ENCODE data around the gene OSBP2. TPM values are rescaled to one million over a fixed set of nuclear protein-coding genes. Genes with fewer than 3 reads are reported as not detected.

The OSBP2 gene
- total RNA-seq, 2 experiments from 2014 or later = 2.3 to 2.9 TPM

DNA sequence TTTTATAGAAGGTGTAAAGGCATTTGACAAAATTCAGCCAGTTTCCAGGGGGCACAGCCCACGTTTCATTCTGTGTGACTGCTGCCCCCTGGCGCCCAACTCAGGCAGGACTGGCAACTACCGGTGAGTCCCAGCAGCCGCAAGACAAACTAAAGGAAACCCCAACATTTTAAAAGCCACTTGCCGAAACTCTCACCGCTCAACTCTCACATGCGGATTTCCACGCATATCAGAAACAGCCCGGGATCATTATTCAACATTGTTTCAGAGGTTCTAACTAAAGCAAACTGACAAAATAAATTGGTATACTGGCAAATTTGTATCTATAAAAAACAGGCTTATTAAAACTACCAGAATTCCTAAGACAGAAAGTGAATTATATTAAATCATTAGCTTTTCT, 225.7 kb downstream of the OSBP2 start:
- CTCF ChIA-PET = interaction anchor here (0.6 to 4.6 kb wide), 27 partner anchors 8 to 1333 kb away, joined by 3 to 60 read pairs (median 4); partner anchors contain the start of genes TCN2 and TUG1
- Mint-ChIP-seq H3K9me3 (peaks cover under 1% of the 10 kb centered on the region), H3K4me1 (ENCODE audit: low read depth) (peaks cover 12% of the 10 kb centered on the region), H3K27ac (peak overlapping the region; percentile 3), H3K36me3 (peaks cover 5% of the 10 kb centered on the region), H3K27me3 (no peaks in the 10 kb centered on the region), H3K4me3 (peak overlapping the region; percentile 40)
- POLR2A ChIA-PET = interaction anchor here (1.5 kb wide), 1 partner anchor 164 kb away, joined by 5 read pairs; no protein-coding TSS in a partner anchor
- peak; percentile 87 for DNase-seq
- intact Hi-C loops (cut with micrococcal nuclease) = loop anchor here (1.0 kb wide), 2 partner anchors 157 to 286 kb away; no protein-coding TSS in a partner anchor

DNA sequence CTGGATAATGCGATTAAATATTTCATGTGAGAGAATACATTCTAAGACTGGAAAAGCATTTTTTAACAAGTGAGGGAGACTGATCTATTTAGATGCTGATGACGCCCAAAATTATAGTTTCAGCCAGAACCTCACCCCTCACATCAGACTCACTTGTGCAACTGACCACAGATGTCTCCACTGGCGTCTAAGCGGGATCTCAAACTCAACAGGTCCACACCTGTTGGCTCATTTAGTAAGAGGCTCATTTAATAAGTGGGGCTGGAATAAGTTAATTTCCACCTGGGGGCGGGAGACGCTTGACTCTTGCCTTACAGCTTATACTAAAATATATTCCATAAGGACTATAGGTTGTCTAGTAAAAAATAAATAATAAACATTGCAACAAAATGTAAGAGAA, 226.4 kb downstream of the OSBP2 start:
- CTCF ChIA-PET = interaction anchor here (0.7 to 4.6 kb wide), 15 partner anchors 9 to 288 kb away, joined by 3 to 60 read pairs (median 5); partner anchors contain the start of gene TUG1
- DNase-seq = no peak
- POLR2A ChIA-PET = interaction anchor here (1.2 to 1.5 kb wide), 2 partner anchors 20 to 164 kb away, joined by 3 to 5 read pairs; no protein-coding TSS in a partner anchor
- peak overlapping the region; percentile 76 for H3K27ac Mint-ChIP-seq
- H3K4me3 Mint-ChIP-seq = peak overlapping the region; percentile 72
- H3K36me3 Mint-ChIP-seq = peaks cover 6% of the 10 kb centered on the region
- peaks cover 12% of the 10 kb centered on the region for H3K4me1 Mint-ChIP-seq (ENCODE audit: low read depth)
- intact Hi-C loops (cut with micrococcal nuclease) = no loop called here
- H3K27me3 Mint-ChIP-seq = no peaks in the 10 kb centered on the region
- no peaks in the 10 kb centered on the region for H3K9me3 Mint-ChIP-seq

DNA sequence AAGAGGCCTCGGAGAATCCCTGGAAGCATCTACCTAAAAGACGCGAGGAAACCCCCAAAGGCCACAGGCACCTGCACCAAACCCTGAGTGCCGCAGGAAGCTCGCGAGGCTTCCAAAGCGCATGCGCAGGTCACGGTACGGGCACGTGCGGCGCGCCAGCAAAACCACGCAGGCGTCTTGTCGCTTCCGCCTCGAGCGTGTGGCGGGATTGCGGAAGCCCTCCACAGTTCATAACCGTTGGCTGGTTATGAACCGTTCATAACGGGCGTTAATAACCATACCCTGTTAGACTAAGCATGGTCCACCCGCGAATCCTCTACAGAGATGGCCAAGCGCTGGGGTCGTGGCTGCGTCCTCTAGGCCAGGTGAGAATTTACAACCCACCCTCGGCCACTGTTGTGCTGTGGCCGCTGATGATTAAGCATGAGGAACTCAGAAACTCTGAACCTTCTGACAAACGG, 227.5 kb downstream of the OSBP2 start:
- Mint-ChIP-seq H3K4me3 (peak overlapping the region; percentile 72), H3K4me1 (ENCODE audit: low read depth) (peaks cover 12% of the 10 kb centered on the region), H3K27me3 (no peaks in the 10 kb centered on the region), H3K27ac (peak overlapping the region; percentile 76), H3K9me3 (no peaks in the 10 kb centered on the region), H3K36me3 (peaks cover 10% of the 10 kb centered on the region)
- ChIA-PET POLR2A (interaction anchor here (0.7 to 1.2 kb wide), 3 partner anchors 19 to 160 kb away, joined by 3 read pairs; partner anchors contain the start of genes MORC2 and TUG1), CTCF (interaction anchor here (0.8 to 4.6 kb wide), 6 partner anchors 10 to 167 kb away, joined by 3 to 60 read pairs (median 6); partner anchors contain the start of gene TUG1)
- intact Hi-C loops (cut with micrococcal nuclease) = no loop called here
- peak; percentile 84 for DNase-seq

DNA sequence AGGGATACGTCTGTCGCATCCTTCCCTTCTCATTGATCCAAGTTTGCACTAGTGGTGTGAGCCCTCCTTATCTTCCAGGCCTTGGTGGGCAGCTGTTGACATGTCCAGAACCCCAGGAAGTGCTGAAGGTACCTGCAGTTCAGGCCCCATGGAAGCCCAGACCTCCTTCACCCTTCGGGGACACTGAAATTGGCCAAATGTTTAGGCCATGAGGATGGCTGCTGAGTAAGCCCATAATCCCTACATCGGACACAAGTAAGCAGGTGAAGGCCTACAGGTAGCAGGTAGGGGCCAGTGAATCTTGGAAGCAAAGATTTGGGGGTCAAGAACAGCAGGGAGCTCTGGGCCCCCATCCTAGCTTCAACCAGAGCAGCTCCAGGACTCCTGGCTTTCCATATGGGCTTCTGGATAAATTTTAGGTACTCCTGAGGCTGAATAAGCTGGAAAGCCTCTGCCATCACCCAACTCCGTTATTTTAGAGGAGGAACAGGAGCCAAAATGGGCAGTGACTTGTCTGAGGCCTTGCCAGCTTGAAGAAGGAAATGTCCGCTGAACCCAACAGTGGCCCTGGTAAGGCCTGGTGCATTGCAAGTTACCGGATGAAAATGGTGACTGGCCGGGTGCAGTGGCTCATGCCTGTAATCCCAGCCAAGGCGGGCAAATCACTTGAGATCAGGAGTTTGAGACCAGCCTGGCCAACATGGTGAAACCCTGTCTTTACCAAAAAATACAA, 228.7 kb downstream of the OSBP2 start:
- H3K4me3 Mint-ChIP-seq = no peak overlapping the region
- H3K27ac Mint-ChIP-seq = no peak overlapping the region
- CTCF ChIA-PET = interaction anchor here (0.9 to 2.3 kb wide), 4 partner anchors 9 to 290 kb away, joined by 3 to 8 read pairs (median 3); no protein-coding TSS in a partner anchor
- intact Hi-C loops (cut with micrococcal nuclease) = no loop called here
- DNase-seq = no peak
- POLR2A ChIA-PET = no interaction called here
- no peaks in the 10 kb centered on the region for H3K27me3 Mint-ChIP-seq
- no peaks in the 10 kb centered on the region for H3K9me3 Mint-ChIP-seq
- H3K36me3 Mint-ChIP-seq = peaks cover 16% of the 10 kb centered on the region
- peaks cover 12% of the 10 kb centered on the region for H3K4me1 Mint-ChIP-seq (ENCODE audit: low read depth)

DNA sequence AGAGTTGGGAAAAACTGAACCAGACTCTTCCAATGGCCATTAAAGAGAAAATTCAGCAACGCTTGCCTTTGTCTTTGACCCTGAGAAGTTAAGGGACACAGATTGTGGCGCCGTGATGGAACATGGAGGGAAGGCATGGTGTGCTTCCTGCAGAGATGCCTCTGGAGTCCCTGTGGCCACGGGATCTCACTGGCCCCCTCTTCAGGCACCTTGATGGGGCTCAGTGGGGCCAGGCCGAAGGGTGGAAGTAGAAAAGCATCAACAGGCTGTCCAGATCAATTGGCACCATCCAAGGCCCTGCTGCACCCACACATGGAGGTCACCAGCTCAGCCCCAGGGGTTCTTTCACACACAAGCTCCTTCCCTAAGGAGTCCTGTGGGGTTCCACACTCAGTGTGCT, 231.0 kb downstream of the OSBP2 start:
- CTCF ChIA-PET = interaction anchor here (1.0 kb wide), 1 partner anchor 170 kb away, joined by 3 read pairs; no protein-coding TSS in a partner anchor
- peaks cover 10% of the 10 kb centered on the region for H3K4me1 Mint-ChIP-seq (ENCODE audit: low read depth)

DNA sequence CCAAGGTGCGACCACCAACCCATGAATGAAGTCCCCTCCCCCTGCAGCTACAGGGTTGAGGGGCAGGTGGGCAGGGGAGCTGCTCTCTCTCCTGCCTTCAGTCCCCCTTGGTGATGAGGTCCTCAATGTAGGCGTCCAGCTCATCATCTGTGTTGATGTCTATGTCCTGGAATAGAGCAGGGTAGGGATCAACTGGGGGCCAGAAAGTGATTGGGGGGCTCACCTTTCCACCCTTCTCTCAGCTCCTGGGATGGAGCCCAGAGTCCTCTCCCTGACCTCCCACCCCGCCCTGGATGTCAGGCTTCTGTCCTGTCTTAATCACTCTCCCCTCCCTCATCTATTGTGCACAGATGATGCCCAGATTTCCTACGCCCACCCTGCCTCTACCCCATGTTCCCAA, 232.0 kb downstream of the OSBP2 start:
- ChIA-PET POLR2A (interaction anchor here (1.1 kb wide), 1 partner anchor 158 kb away, joined by 3 read pairs; no protein-coding TSS in a partner anchor), CTCF (interaction anchor here (0.6 to 1.0 kb wide), 3 partner anchors 164 to 292 kb away, joined by 3 to 4 read pairs (median 3); no protein-coding TSS in a partner anchor)
- no peak for DNase-seq
- Mint-ChIP-seq H3K36me3 (peaks cover 30% of the 10 kb centered on the region), H3K9me3 (no peaks in the 10 kb centered on the region), H3K27ac (no peak overlapping the region), H3K4me3 (no peak overlapping the region), H3K4me1 (ENCODE audit: low read depth) (peaks cover 9% of the 10 kb centered on the region), H3K27me3 (no peaks in the 10 kb centered on the region)
- intact Hi-C loops (cut with micrococcal nuclease) = no loop called here

More for the DNA sequence above, 231.0 kb downstream of the OSBP2 start:
- Mint-ChIP-seq H3K36me3 (peaks cover 23% of the 10 kb centered on the region), H3K9me3 (no peaks in the 10 kb centered on the region), H3K27ac (no peak overlapping the region), H3K4me3 (no peak overlapping the region), H3K27me3 (no peaks in the 10 kb centered on the region)
- POLR2A ChIA-PET = interaction anchor here (1.1 kb wide), 1 partner anchor 159 kb away, joined by 3 read pairs; no protein-coding TSS in a partner anchor
- intact Hi-C loops (cut with micrococcal nuclease) = no loop called here
- no peak for DNase-seq

DNA sequence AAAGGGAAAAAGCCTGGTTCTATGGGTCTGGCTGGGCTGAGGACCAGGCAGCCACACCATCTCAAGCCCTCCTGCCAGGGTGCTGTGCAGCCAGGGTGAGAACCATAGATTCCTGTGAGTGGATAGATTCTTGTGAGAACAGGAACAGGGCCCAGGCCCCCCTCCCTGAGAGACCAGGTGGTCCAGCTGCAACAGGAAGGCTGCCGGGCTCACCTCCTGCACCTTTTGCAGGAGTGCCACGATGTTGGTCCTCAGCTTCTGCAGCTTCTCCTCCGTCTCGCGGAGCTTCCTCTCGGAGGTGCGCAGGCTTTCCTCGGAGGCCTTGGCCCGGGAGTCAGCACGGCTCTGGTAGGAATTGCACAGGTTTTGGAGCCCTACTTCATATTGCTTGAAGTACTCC, 233.1 kb downstream of the OSBP2 start:
- intact Hi-C loops (cut with micrococcal nuclease) = no loop called here
- Mint-ChIP-seq H3K4me3 (no peak overlapping the region), H3K9me3 (no peaks in the 10 kb centered on the region), H3K4me1 (ENCODE audit: low read depth) (peaks cover 6% of the 10 kb centered on the region), H3K27ac (no peak overlapping the region), H3K36me3 (peaks cover 36% of the 10 kb centered on the region), H3K27me3 (no peaks in the 10 kb centered on the region)
- no peak for DNase-seq
- POLR2A ChIA-PET = no interaction called here
- CTCF ChIA-PET = no interaction called here

DNA sequence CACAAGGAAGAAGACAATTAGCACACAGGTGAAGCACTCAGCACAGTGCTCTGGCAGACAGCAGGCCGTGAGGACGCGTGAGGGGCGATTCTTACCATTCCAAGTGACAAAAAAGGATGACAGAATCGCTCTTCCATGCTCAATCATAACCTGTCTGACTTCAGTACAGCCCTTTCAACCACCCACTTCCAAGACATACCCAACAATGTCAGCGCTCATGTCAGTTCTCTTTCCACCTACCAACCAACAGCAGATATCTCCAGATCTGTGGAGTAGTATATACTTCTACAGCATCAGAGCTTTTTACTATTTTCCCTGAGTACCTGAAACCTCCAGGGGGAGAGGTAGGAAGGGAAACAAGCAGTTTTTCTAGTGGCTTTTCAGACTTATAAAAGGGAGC, 233.7 kb downstream of the OSBP2 start:
- intact Hi-C loops (cut with micrococcal nuclease) = no loop called here
- H3K4me1 Mint-ChIP-seq (ENCODE audit: low read depth) = peaks cover 6% of the 10 kb centered on the region
- no peaks in the 10 kb centered on the region for H3K9me3 Mint-ChIP-seq
- ChIA-PET POLR2A (no interaction called here), CTCF (interaction anchor here (1.1 kb wide), 1 partner anchor 9 kb away, joined by 5 read pairs; no protein-coding TSS in a partner anchor)
- no peak overlapping the region for H3K4me3 Mint-ChIP-seq
- no peaks in the 10 kb centered on the region for H3K27me3 Mint-ChIP-seq
- peaks cover 37% of the 10 kb centered on the region for H3K36me3 Mint-ChIP-seq
- no peak overlapping the region for H3K27ac Mint-ChIP-seq
- DNase-seq = no peak

DNA sequence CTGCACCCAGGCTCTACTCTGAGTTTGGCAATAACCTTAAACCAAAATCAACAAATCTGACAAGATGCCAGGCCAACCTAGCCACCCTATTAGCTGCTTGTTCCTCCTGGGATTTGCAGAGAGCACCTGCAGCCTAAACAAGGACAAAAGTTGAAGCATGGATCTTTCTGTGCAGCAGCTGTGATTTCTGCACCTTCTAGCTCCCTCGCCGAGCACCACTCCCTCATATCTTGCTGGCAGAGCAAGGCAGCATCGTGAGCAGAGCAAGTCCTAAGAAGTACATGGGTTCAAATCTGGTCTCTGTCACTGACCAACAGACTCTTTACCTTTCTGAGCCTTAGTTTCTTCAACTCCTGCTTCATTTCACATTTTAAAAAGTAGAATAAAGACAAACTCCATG, 235.6 kb downstream of the OSBP2 start:
- POLR2A ChIA-PET = interaction anchor here (0.6 kb wide), 1 partner anchor 145 kb away, joined by 4 read pairs; no protein-coding TSS in a partner anchor
- H3K4me3 Mint-ChIP-seq = no peak overlapping the region
- intact Hi-C loops (cut with micrococcal nuclease) = no loop called here
- H3K9me3 Mint-ChIP-seq = no peaks in the 10 kb centered on the region
- H3K27me3 Mint-ChIP-seq = no peaks in the 10 kb centered on the region
- H3K36me3 Mint-ChIP-seq = peaks cover 56% of the 10 kb centered on the region
- DNase-seq = no peak
- CTCF ChIA-PET = no interaction called here
- H3K4me1 Mint-ChIP-seq (ENCODE audit: low read depth) = peaks cover 11% of the 10 kb centered on the region
- H3K27ac Mint-ChIP-seq = no peak overlapping the region

DNA sequence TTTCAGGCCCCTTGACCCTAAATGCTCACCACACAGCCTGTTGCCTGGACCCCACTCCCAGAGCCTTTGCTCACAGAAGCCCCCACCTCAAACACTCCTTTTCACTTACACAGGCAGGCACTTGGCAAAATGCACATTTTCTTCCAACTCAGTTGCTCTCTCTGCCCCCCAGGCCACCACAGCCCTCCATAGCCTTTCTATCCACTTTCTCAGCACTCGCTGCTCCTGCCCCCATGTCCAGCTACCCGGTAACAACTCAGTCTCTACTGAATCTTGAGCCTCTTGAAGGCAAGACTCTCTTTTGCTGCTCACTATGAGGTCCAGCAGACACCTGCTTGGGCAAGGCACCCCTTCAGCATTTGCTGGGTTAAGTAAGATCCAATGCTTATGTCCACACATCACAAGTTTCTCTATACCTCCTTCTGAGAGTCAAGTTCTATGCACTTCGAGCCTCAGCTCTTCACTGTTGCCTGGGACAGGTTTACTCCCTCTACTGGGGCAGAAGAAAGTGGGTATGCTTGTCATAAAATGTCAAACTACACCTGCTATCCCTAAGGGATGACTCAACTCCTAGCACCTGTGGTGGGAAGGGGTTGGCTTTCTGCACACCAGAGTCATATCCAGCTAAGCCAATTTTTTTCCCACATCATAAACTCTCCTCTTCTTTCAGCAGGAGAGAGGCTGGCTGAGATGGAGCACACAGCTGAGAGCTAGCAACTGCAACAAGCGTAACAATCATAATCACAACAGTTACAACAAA, 237.0 kb downstream of the OSBP2 start:
- Mint-ChIP-seq H3K4me3 (no peak overlapping the region), H3K27me3 (no peaks in the 10 kb centered on the region), H3K36me3 (peaks cover 59% of the 10 kb centered on the region), H3K4me1 (ENCODE audit: low read depth) (peaks cover 20% of the 10 kb centered on the region), H3K9me3 (no peaks in the 10 kb centered on the region), H3K27ac (peak overlapping the region; percentile 19)
- intact Hi-C loops (cut with micrococcal nuclease) = no loop called here
- DNase-seq = no peak
- ChIA-PET POLR2A (no interaction called here), CTCF (interaction anchor here (0.9 to 1.7 kb wide), 4 partner anchors 9 to 297 kb away, joined by 4 to 8 read pairs (median 6); no protein-coding TSS in a partner anchor)

DNA sequence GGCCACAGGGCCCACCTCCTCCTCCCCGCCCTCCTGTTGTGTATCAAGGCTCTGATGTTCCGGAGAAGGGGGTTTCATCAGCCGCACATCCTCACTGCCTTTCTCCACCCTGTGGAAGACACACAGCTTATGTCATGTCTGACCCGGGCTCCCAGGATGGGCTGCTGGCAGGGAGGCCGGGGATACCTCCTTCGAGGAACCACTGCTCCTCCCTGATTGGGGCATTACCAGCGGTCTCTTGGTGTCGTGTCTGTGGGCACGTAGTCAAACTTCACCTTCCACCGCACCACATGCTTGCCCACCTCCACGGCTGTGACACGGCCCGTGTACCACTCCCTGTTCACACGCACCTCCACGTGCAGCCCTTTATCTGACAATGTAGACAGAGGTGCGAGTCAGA, 238.0 kb downstream of the OSBP2 start:
- H3K9me3 Mint-ChIP-seq = no peaks in the 10 kb centered on the region
- ChIA-PET CTCF (interaction anchor here (0.7 to 1.5 kb wide), 3 partner anchors 10 to 298 kb away, joined by 4 to 8 read pairs (median 4); no protein-coding TSS in a partner anchor), POLR2A (no interaction called here)
- intact Hi-C loops (cut with micrococcal nuclease) = no loop called here
- peaks cover 26% of the 10 kb centered on the region for H3K4me1 Mint-ChIP-seq (ENCODE audit: low read depth)
- H3K4me3 Mint-ChIP-seq = no peak overlapping the region
- H3K27me3 Mint-ChIP-seq = no peaks in the 10 kb centered on the region
- DNase-seq = no peak
- peak overlapping the region; percentile 4 for H3K27ac Mint-ChIP-seq
- H3K36me3 Mint-ChIP-seq = peaks cover 56% of the 10 kb centered on the region
